Stimulated activated CD8-positive, alpha-beta memory T cell treated with anti-CD3 and anti-CD28 coated beads, Interleukin-12 subunit alpha, Interleukin-12 subunit beta, amount 100 ng/mL, for 4 hours (primary cell): Measurements from ENCODE around the gene HAGH.

ENCODE experiments used
- DNase-seq: peaks from one replicate; pipeline ENCODE4 v3.0.0-alpha.2; 2020; ENCODE audit warnings: low read depth

Gene HAGH

GRCh38 chr16:1773703-1774447, 52.8 kb downstream of the HAGH start:
- DNase-seq: no peak

DNA sequence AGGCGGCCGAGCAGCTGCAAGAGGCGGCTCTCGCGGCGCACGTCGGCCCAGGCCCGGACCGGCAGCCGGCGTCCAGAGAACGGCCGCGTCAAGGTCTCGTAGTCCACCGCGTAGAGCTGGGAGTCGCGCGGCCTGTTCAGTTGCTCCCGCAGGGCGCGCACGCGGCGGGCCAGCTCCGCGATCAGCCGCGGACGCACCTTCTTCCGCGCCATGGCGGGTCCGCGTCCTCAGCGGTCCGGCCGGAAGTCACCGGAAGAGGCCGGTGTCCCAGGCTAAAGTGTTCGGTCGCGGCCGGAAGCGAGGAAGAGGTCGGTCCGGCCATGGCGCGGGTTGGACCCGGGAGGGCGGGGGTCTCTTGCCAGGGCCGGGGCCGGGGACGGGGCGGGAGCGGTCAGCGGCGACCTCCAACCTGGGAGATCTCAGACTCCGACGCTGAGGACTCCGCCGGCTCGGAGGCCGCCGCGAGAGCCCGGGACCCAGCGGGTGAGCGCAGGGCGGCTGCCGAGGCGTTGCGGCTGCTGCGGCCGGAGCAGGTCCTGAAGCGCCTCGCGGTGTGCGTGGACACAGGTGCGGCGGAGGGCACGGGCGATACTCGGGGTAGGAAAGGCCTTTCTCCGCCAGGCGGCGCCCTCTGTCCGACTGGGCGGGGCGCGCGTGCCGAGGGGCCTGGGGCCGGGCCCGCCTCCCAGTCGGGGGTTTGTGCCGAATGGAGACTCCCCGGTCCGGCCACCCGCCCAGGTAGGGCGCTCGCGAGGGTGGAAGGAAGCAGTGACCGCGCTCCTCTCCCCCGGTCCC, 53.5 kb downstream of the HAGH start, which contains the start of gene MRPS34:
TSS of gene MRPS34 (minus strand) at position 227 of the 795 bp plus-strand sequence. CDS start at position 212, 15 bp downstream.
- peak; percentile 63 for DNase-seq

DNA sequence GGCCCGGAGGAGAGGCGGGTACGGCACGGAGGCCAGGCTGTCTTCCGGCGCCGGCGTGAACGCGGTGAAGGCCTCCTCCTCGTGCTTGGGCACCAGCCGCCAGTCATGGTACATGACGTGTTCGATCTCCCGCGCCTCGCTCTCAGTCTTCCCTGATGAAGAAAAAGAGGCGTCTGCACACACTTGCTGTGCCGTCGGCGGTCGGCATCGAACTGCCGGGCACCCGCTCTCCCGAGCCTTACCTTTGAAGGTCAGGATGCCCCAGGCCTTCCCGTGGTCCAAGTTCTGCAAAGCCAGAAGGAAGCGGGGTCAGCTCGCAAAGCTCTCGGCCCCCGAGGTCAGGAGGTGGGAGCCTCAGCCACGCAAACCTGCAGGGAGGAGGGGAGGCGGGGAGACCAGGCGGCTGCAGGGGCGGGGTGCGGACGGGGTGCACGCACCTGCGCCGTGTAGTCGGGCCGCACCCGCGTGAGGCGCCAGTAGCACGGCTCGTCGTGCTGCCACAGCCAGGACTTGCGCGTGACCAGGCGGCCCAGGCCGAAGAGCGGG, 54.2 kb downstream of the HAGH start, which contains the start of gene EME2:
TSS of gene EME2 (plus strand) at position 449 of the 546 bp plus-strand sequence. CDS start 418 bp downstream, outside the sequence.
- DNase-seq: no peak

DNA sequence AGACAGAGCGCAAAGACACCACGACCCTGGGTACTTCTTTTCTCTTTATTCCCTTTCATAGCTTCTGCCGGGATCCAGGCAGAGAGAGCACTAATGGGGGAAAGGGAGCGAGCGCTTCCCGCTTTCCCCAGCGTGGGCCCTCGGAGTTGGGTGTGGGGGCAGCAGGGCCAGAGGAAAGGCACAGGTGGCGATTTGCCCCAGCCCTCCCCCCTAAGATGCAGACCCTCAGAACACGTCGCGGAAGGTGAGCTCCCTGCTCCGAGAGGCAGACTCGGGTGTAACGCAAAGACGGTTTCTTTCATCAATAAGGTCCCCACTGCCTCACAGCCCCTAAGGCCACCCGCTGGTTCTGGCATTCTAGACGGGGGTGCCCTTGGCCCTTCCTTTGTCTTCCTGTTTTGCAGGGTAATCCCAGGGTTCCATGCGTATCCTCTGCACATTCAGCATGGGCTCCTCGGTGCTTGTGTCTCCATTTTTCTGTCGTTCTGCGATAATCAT, 54.7 kb downstream of the HAGH start:
- DNase-seq: no peak

DNA sequence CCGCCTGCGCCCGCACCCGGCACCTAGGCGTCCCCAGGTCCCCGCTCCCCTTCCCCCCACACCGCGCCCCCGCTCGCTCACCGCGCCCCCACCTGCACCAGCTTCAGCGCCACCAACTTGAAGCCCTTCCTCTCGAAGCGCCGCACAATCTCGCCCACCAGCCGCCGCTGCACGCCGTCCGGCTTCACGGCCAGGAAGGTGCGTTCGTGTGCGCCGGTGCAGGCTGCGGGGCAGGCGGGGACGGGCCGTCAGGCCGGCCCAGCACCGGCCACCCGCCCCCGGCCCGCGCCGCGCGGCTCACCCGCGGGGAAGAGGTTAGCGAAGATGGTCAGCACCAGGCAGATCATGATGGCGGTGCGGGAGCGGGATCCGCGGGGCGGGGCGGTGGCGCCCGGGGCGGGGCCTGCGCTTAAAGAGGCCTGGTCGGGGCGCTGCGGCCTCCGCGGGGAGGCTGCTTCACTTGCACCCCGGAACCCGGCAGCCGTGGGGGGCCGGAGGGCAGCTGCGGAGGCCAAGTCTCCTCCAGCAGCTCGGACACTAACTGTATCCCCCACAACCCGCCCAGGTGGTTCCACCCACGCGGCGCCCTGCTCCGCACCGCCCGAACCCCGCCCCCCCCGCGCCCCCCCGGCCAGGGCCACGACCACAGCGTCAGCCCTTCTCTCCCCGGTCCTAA, 55.3 kb downstream of the HAGH start, which contains the start of gene NME3:
TSS of gene NME3 (minus strand) at position 356 of the 676 bp plus-strand sequence. CDS start at position 347, 9 bp downstream.
- DNase-seq: peak; percentile 60

- peak; percentile 36 for DNase-seq
These were observed 56.1 kb downstream of the HAGH start for GRCh38 chr16:1770328-1771187.

GRCh38 chr16:1769402-1770300, 57.0 kb downstream of the HAGH start:
- DNase-seq: no peak

DNA sequence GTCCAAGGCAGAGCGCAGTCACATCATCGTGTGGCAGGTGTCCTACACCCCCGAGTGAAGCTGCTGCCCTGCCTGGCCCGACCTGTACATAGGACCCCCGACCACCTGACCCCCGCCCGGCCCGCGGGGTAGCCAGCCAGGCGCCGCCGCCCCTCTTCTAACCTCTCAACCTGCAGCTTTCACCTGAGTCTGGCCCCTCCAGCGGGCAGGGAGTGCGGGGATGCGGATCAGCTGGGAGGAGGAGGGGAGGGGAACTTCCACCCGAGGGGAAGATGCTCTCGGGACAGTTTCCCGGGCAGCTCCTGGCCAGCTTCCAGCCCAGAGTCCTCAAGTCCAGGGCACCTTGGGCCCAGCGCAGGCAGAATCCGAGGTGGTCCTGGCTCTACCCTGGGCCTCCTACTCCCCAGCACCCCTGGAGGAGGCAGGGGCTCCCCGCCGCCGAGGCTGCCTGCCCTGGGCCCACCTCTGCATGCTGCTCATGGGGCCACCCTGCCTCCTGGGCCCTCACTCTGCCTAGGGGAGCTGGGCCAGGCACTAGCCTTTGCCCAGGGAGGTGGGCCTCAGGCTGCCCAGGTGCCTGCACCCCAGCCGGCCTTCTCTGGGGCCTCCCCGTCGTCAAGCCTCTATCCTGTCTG, 57.7 kb downstream of the HAGH start:
- no peak for DNase-seq

- no peak for DNase-seq
These were observed 58.4 kb downstream of the HAGH start for GRCh38 chr16:1768061-1768766.

DNA sequence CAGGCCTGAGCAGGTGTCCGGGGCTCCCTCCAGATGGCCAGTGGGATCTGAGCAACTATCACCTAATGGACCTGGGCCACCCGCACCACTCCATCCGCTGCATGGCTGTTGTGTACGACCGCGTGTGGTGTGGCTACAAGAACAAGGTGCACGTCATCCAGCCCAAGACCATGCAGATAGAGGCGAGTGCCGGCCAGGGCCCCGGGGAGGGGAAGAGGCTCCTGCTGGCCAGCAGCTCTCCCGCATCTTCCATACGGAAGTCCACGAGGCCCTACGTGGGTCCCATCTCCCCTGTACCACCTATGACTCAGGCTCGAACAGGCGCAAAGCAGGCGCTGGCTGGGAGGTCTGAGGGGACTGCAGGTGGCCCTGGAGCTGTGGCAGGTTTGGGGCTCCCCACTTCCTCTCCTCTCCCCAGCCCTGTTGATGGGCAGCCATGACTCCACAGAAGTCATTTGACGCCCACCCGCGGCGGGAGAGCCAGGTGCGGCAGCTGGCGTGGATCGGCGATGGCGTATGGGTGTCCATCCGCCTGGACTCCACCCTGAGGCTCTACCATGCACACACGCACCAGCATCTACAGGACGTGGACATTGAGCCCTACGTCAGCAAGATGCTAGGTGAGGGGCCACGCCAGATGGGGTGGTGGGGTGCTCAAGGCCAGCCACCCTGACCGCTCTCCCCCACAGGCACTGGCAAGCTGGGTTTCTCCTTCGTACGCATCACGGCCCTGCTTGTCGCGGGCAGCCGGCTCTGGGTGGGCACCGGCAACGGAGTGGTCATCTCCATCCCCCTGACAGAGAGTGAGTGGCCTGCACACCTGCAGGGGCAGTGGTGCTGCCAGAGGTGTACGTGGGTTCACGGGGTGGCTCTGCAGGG, 59.3 kb downstream of the HAGH start:
- no peak for DNase-seq

DNA sequence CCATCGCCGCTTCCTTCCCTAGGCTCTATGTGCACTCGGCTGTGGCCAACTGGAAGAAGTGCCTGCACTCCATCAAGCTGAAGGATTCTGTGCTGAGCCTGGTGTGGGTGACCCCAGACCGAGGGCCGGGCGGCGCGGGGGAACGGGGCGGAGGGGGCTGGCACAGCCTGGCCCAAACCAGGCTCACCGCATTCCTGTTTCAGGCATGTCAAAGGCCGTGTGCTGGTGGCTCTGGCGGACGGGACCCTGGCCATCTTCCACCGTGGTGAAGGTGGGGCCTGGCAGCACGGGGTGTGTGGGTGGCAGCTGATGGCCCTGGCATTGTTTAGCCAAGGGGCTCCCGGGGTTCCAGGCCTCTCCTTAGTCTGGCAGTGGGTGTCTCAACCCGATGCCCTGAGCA, 59.9 kb downstream of the HAGH start:
- DNase-seq: no peak

DNA sequence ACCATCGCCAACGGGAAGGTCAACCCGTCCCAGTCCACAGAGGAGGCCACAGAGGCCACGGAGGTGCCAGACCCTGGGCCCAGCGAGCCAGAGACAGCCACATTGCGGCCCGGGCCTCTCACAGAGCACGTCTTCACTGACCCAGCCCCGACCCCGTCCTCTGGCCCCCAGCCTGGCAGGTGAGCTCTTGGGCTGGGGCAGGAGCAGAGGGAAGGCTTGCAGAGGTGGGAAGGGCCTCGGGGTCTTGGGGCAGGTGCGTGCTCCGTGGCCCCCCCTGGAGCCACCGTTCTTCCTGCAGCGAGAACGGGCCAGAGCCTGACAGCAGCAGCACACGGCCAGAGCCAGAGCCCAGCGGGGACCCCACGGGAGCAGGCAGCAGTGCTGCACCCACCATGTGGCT, 60.4 kb downstream of the HAGH start:
- no peak for DNase-seq

GRCh38 chr16:1765826-1766225, 60.8 kb downstream of the HAGH start:
- DNase-seq: no peak

DNA sequence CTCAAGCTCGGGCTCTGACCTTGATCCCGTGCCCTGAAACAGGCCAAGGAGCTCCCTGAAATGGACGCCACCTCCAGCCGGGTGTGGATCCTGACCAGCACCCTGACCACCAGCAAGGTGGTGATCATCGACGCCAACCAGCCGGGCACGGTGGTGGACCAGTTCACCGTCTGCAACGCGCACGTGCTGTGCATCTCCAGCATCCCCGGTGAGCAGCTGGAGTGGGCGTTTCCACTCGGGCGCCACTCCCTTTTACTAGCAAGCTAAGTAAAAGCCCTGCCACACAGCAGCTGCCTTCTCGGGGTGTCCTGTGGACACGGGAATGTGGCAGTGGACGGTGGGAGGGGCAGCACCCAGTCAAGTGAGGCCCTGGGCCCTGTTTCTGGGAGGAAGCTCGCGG, 61.7 kb downstream of the HAGH start:
- no peak for DNase-seq

DNA sequence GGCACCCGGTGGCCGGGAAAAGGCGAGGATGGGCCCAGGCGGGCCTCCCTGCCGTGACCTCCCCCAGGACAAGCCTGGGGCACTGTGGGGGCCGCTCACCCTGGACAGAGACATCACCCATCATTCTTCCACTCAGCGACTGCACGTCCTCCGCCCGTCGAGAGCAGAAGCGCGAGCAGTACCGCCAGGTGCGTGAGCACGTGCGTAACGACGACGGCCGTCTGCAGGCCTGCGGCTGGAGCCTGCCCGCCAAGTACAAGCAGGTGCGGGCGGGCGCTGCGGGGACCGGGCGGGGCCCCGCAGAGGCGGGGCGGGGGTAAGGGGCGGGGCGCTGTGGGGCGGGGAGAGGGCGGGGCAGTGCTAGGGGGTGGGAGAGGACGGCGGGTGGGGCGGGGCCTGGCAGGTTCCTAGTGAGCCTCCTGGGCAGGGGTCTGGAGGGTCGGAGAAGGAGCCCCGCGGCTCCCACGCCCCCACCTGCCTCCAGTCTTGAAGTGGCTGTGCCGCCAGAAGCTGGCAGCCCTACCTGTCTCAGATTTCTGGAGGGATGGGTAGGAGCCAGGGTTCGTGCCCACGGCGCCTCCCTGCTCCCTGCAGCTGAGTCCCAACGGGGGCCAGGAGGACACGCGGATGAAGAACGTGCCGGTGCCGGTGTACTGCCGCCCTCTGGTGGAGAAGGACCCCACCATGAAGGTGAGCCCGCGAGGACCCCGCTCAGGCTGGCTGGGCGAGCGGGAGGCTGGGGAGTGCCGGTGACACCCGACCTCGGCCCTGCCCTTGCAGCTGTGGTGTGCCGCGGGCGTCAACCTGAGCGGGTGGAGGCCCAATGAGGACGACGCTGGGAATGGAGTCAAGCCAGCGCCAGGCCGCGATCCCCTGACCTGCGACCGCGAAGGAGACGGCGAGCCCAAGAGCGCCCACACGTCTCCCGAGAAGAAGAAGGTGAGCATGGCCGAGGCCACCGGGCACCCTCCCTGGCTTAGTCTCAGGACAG, 62.8 kb downstream of the HAGH start:
- no peak for DNase-seq

- no peak for DNase-seq
These were observed 63.6 kb downstream of the HAGH start for GRCh38 chr16:1762879-1763520.
